MCF 10A (cell line): Measurements from ENCODE around the gene MBD2. TPM values are rescaled to one million over a fixed set of nuclear protein-coding genes. Genes with fewer than 3 reads are reported as not detected.

Source experiments
- Bru-seq: library from RNA; stranded (reverse); fragments of 400-500 nt; gene quantifications from one replicate; lab custom pipeline; 2021; lab: Mats Ljungman, UMichigan
- BruChase-seq, 2 experiments: library from RNA; stranded (reverse); fragments of 400-500 nt; gene quantifications; one replicate each; lab custom pipeline; 2021; lab: Mats Ljungman, UMichigan
- BruUV-seq: library from RNA; stranded (reverse); fragments of 400-500 nt; replicated peaks from 2 replicates; lab custom pipeline; 2021; lab: Mats Ljungman, UMichigan
- CTCF ChIA-PET: fragments of 300-600 bp; sonication (Branson Sonifier 250); formaldehyde crosslinking; extraction: SDS; loops from one replicate; lab custom pipeline; 2021; ENCODE audit warnings: antibody characterized with exemption, inconsistent platforms; lab: Yijun Ruan, JAX
- POLR2A ChIA-PET: fragments of 300-600, 350-650 bp; sonication (Branson Sonifier 250); formaldehyde crosslinking; extraction: SDS; loops from one replicate; lab custom pipeline; 2020; ENCODE audit warnings: antibody characterized with exemption, inconsistent platforms; lab: Yijun Ruan, JAX
- DNase-seq: peaks from one replicate; pipeline ENCODE4 v3.0.0-alpha.2; 2018; ENCODE audit not compliant: unreplicated experiment
- H3K27ac Mint-ChIP-seq: one replicate; pipeline ENCODE4 v1.8.0; 2022; ENCODE audit warnings: mild to moderate bottlenecking, low read depth, mixed read lengths; ENCODE audit not compliant: unreplicated experiment
- H3K27me3 Mint-ChIP-seq: one replicate; pipeline ENCODE4 v1.8.0; 2022; ENCODE audit warnings: mixed read lengths; ENCODE audit not compliant: insufficient read depth, unreplicated experiment
- H3K36me3 Mint-ChIP-seq: one replicate; pipeline ENCODE4 v1.8.0; 2022; ENCODE audit warnings: mild to moderate bottlenecking, moderate library complexity, mixed read lengths; ENCODE audit not compliant: insufficient read depth, unreplicated experiment
- H3K4me1 Mint-ChIP-seq: one replicate; pipeline ENCODE4 v1.8.0; 2022; ENCODE audit warnings: mixed read lengths; ENCODE audit not compliant: insufficient read depth, unreplicated experiment
- H3K4me3 Mint-ChIP-seq: one replicate; pipeline ENCODE4 v1.8.0; 2022; ENCODE audit warnings: mild to moderate bottlenecking, moderate library complexity, mixed read lengths; ENCODE audit not compliant: unreplicated experiment
- H3K9me3 Mint-ChIP-seq: one replicate; pipeline ENCODE4 v1.8.0; 2022; ENCODE audit warnings: mixed read lengths; ENCODE audit not compliant: unreplicated experiment
- intact Hi-C: fragments of 100-400 bp; cut with micrococcal nuclease; formaldehyde crosslinking; loops from 2 replicates; pipeline ENCODE4 v1.14.1; 2022
- long read RNA-seq: library from polyadenylated mRNA; stranded (forward); transcript quantifications from one replicate; pipeline ENCODE4 v2.0.0, GENCODE V29; 2022
- total RNA-seq: library from RNA; stranded (reverse); gene quantifications from 2 replicates; pipeline ENCODE4 v1.2.3, GENCODE V29; 2022
- TF ChIP-seq, protein P1 (sequence below): fragments of 200-600 bp; IDR thresholded peaks from one replicate; pipeline ENCODE4 v1.8.0; 2022; ENCODE audit warnings: antibody characterized with exemption, mild to moderate bottlenecking; ENCODE audit not compliant: unreplicated experiment

Gene MBD2, protein sequence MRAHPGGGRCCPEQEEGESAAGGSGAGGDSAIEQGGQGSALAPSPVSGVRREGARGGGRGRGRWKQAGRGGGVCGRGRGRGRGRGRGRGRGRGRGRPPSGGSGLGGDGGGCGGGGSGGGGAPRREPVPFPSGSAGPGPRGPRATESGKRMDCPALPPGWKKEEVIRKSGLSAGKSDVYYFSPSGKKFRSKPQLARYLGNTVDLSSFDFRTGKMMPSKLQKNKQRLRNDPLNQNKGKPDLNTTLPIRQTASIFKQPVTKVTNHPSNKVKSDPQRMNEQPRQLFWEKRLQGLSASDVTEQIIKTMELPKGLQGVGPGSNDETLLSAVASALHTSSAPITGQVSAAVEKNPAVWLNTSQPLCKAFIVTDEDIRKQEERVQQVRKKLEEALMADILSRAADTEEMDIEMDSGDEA
- 179 and 194 TPM in 2 replicates for total RNA-seq
- percentile 93 among the genes with signal in this experiment for Bru-seq, nascent RNA
- BruChase-seq, experiment 1, labeled RNA remaining after a 6-hour chase, result percentile 78 among the genes with signal in this experiment
- BruChase-seq, experiment 2, labeled RNA remaining after a 2-hour chase, result percentile 86 among the genes with signal in this experiment
- long read RNA-seq, full-length matches to known transcripts, result 394 of 428 reads
- long read RNA-seq, partial matches to known transcripts, result 4 of 428 reads
- long read RNA-seq, other reads (novel, unspliced or antisense), result 30 of 428 reads

DNA sequence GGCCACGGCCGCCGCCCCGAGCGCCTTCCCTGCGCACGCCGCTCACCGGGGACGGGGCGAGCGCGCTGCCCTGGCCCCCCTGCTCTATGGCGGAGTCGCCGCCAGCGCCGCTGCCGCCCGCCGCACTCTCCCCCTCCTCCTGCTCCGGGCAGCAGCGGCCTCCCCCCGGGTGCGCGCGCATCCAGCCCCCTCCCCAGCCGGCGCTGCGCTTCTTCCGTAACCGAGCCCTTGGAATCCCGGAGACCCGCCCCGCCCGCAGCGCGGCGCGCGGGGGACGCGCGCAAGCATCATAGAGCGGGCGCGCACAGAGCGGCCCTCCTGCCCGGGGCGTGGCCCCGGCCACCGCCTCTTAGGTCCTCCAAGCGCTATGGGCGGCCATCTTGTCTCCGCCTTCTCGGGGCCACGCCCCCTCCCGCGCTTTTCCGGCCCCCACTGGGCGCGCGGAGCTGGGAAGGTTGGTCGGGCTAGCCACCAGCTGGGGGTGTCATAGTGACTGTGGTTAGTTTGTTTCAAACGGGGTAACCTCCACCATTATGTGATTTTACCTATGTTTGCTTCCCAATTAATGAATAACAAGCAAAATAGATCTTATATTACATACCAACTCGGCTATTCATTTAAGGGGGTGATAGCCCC lies at the start of gene MBD2:
Gene MBD2, minus strand, starts transcription at position 291 of the 636 bp plus-strand sequence. Its CDS starts 110 bp downstream, at position 181.
- TF ChIP-seq, protein P1, sequence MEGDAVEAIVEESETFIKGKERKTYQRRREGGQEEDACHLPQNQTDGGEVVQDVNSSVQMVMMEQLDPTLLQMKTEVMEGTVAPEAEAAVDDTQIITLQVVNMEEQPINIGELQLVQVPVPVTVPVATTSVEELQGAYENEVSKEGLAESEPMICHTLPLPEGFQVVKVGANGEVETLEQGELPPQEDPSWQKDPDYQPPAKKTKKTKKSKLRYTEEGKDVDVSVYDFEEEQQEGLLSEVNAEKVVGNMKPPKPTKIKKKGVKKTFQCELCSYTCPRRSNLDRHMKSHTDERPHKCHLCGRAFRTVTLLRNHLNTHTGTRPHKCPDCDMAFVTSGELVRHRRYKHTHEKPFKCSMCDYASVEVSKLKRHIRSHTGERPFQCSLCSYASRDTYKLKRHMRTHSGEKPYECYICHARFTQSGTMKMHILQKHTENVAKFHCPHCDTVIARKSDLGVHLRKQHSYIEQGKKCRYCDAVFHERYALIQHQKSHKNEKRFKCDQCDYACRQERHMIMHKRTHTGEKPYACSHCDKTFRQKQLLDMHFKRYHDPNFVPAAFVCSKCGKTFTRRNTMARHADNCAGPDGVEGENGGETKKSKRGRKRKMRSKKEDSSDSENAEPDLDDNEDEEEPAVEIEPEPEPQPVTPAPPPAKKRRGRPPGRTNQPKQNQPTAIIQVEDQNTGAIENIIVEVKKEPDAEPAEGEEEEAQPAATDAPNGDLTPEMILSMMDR, result no peak
- peak; percentile 95 for DNase-seq
- Mint-ChIP-seq H3K36me3 (peaks cover 13% of the 10 kb centered on the region), H3K27me3 (no peaks in the 10 kb centered on the region), H3K27ac (peak within 1 kb of the TSS; percentile 97), H3K4me1 (peaks cover 11% of the 10 kb centered on the region), H3K4me3 (peak within 1 kb of the TSS; percentile 93), H3K9me3 (no peaks in the 10 kb centered on the region)
- ChIA-PET POLR2A (interaction anchor here (0.6 to 2.2 kb wide), 20 partner anchors 8 to 135 kb away, joined by 3 to 37 read pairs (median 4); partner anchors contain the start of genes C18orf54, POLI and STARD6), CTCF (interaction anchor here (0.6 to 2.4 kb wide), 9 partner anchors 13 to 1689 kb away, joined by 3 to 15 read pairs (median 5); partner anchors contain the start of gene POLI)
- BruUV-seq, result no TSS peak
- intact Hi-C loops, result loop anchor here (2.0 kb wide), 1 partner anchor 164 kb away; no protein-coding TSS in a partner anchor

GRCh38 chr18:54269893-54270844 lies 45.7 kb upstream of the MBD2 start:
- POLR2A ChIA-PET, result interaction anchor here (0.7 to 4.4 kb wide), 24 partner anchors 8 to 142 kb away, joined by 3 to 109 read pairs (median 6); partner anchors contain the start of genes C18orf54, MBD2 and STARD6
- intact Hi-C loops, result loop anchor here (1.0 to 5.0 kb wide), 4 partner anchors 47 to 363 kb away; no protein-coding TSS in a partner anchor
- H3K36me3 Mint-ChIP-seq, result peaks cover 14% of the 10 kb centered on the region
- BruUV-seq, result TSS peak; percentile 35
- peak; percentile 75 for DNase-seq
- CTCF ChIA-PET, result interaction anchor here (0.7 to 4.0 kb wide), 29 partner anchors 9 to 150 kb away, joined by 3 to 79 read pairs (median 7); partner anchors contain the start of gene MBD2
- H3K9me3 Mint-ChIP-seq, result no peaks in the 10 kb centered on the region
- no peaks in the 10 kb centered on the region for H3K27me3 Mint-ChIP-seq
- peak overlapping the region; percentile 90 for H3K27ac Mint-ChIP-seq
- H3K4me3 Mint-ChIP-seq, result peak overlapping the region; percentile 76
- H3K4me1 Mint-ChIP-seq, result peaks cover 13% of the 10 kb centered on the region
- TF ChIP-seq, protein P1, result peak; percentile 45

- TF ChIP-seq, protein P1, result no peak
- TSS peak; percentile 83 for BruUV-seq
- Mint-ChIP-seq H3K9me3 (no peaks in the 10 kb centered on the region), H3K4me1 (peaks cover 13% of the 10 kb centered on the region), H3K4me3 (peak overlapping the region; percentile 76), H3K27me3 (no peaks in the 10 kb centered on the region), H3K36me3 (peaks cover 9% of the 10 kb centered on the region), H3K27ac (peak overlapping the region; percentile 90)
- DNase-seq, result no peak
- CTCF ChIA-PET, result interaction anchor here (1.3 to 4.0 kb wide), 6 partner anchors 15 to 46 kb away, joined by 5 to 79 read pairs (median 15); partner anchors contain the start of gene MBD2
- POLR2A ChIA-PET, result interaction anchor here (1.0 to 4.4 kb wide), 10 partner anchors 11 to 89 kb away, joined by 3 to 109 read pairs (median 14); partner anchors contain the start of genes C18orf54, MBD2 and STARD6
- intact Hi-C loops, result loop anchor here (1.0 to 5.0 kb wide), 2 partner anchors 119 to 141 kb away; no protein-coding TSS in a partner anchor
These were observed 44.3 kb upstream of the MBD2 start for GRCh38 chr18:54268751-54269150.
